GM19397 (cell line): ENCODE data around the gene BCAS3.
"Not testable (repeated sequence)": the region's sequence is repeated elsewhere in the genome, so short reads cannot be mapped to it uniquely, and the experiment has no call there.

Experiments used
- ATAC-seq: cut with Tn5 transposase; IDR thresholded peaks from one replicate; pipeline ENCODE4 v1.9.1; 2021; ENCODE audit warnings: mild to moderate bottlenecking, moderate library complexity; ENCODE audit not compliant: unreplicated experiment

BCAS3 gene

DNA sequence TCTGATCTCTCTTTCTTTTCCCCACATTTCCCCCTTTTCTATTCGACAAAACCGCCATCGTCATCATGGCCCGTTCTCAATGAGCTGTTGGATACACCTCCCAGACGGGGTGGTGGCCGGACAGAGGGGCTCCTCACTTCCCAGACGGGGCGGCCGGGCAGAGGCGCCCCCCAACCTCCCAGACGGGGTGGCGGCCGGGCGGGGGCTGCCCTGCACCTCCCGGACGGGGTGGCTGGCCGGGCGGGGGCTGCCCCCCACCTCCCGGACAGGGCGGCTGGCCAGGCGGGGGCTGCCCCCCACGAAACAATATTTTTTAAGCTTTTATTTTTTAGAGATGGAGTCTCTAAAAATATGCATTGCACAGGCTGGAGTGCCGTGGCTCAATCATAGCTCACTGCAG, 299.2 kb downstream of the BCAS3 start:
- not testable (repeated sequence) for ATAC-seq

DNA sequence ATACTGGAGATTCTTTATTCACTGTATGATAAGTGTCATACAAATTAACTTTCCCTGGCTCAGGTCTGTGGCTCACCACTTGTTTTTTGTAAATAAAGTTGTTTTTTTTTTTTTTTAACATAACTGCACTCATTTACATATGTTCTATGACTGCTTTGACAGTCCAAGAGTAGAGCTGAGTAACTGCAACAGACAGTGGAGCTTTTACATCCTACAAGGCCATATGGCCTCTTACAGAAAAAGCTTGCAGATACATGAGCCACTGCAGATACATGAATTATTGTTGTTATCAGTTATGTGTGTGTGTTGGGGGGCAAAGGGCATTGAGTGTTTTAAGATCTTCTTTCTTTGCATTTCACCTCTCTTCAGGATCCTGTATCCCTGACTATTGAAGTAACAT, 311.7 kb downstream of the BCAS3 start:
- ATAC-seq = no peak

DNA sequence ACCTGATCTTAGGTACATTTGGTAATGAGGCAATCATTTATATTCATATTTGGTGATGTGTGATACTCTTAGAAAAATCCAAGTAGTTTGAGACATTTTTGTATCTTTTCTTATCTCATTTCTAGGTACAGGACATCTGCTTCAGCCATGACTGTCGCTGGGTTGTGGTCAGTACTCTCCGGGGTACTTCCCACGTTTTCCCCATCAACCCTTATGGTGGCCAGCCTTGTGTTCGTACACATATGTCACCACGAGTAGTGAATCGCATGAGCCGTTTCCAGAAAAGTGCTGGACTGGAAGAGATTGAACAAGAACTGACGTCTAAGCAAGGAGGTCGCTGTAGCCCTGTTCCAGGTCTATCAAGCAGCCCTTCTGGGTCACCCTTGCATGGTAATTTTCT, 312.2 kb downstream of the BCAS3 start:
- no peak for ATAC-seq

DNA sequence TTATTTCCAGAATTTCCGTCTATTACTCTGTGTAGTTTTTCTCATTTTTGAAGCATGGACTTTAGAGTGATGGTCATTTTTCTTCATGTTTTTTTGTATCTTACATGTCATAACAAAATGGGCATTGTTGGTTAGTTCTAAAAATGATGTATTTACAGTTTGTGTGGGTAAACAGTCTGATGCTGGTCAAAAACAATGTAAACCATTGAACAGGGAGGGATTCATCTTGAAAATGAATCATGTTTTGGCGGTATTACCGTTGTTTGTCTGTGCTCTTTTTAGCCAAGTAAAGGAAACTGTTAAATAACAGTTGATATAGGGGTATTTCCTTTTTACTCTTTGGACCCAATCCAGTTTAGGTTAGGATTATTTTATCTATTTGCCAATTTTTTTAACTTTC, 315.8 kb downstream of the BCAS3 start:
- no peak for ATAC-seq

DNA sequence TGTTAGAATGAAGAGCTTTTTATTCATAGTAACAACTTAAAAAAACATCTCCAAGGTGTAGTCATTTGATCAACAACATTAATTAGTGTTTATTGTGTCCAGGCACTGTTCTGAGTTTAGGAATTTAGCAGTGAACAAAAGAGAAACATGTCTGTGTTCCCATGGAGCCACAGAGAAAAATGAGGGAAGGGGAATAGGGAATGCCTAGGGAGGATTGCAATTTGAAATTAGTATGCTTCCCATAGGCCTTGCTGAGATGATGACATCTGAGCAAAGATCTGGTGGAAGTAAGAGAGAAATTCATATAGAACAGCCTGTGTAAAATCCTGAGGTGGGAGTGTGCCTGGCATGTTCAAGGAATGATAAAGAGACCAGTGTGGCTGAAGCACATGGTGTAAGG, 318.0 kb downstream of the BCAS3 start:
- ATAC-seq = no peak

DNA sequence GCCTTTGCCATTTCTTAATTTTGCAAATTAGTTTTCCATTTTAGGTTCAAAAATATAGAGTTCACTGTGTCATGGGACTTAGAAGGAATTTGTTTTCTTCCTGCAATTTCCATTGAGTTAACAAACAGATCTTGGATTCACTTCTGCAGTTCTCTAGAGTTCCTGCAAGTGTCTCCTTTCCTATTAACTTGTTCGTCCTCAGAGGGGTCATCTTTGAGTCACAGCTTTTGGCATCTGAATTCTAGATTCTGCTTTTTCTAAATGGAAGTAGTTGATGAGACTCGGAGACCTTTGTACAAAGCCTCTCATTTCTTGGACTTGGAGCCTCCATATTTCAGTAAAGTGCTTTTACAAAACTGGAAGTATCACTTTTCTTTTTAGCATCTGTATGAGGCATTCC, 323.3 kb downstream of the BCAS3 start:
- no peak for ATAC-seq

DNA sequence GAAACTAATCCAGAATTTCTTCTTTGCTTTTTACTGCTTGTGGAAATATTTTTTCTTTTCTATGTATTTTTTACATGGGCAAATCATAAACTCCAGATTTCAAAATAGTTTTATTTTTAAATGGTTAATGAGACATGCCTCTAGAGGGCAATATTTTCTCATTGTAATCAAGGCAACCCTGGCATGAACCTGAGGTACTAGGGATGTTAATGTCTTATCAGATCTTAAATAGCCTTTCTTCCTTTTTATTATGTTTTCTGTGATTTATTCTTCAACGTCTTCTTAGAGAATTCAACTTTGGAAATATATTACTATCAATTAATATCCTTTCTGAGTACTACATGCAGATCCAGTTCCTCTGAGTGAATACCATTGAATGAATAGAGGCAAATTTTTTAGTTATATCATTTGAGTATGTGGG, 324.7 kb downstream of the BCAS3 start:
- ATAC-seq = no peak

DNA sequence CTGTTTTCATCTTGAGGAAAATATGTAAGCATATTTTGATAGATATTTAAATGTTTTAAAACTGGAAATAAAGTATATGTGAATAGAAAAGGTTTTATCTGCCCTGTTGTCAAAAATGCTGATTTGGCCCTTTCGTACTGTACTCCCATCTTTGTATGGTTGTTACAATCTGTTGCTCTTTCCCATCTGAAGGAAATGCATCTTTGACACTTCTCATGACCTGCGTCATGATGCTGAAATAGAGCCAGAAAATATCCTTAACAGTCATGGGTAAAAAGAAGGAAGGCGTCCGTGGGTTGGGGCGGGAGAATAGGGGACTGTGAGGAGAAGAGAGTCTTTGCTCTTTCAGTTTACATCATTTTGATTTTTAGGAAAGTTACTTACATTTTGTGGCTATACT, 327.7 kb downstream of the BCAS3 start:
- ATAC-seq = no peak

DNA sequence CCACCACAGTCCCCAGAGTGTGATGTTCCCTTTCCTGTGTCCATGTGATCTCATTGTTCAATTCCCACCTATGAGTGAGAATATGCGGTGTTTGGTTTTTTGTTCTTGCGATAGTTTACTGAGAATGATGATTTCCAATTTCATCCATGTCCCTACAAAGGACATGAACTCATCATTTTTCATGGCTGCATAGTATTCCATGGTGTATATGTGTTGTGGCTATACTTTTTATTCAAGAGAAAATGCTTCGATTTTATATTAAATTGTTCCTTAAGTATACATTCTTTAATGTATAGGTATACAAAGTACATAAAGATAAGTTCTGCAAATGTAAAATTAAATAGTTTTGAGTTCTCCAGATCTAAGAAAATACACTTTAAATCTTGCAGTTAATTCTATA, 328.3 kb downstream of the BCAS3 start:
- ATAC-seq = not testable (repeated sequence)

DNA sequence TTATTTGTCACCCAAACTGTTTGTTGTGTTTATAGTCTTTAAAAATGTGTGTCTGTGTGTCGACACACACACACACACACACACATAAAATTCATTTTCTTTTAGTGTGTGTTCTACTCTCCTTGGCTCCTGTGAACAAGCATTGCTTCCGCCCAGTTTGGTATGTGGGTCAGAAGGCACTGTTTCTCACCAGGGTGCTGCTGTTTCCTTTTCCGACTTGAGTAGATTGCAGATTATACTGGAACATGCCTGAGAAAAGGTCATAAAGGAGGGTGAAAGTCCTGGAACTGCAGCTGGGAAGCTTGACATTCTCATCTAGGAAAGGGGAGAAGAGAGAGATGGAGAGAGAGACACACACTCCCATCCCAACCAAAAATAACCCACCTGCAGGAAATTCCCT, 330.3 kb downstream of the BCAS3 start:
- no peak for ATAC-seq

DNA sequence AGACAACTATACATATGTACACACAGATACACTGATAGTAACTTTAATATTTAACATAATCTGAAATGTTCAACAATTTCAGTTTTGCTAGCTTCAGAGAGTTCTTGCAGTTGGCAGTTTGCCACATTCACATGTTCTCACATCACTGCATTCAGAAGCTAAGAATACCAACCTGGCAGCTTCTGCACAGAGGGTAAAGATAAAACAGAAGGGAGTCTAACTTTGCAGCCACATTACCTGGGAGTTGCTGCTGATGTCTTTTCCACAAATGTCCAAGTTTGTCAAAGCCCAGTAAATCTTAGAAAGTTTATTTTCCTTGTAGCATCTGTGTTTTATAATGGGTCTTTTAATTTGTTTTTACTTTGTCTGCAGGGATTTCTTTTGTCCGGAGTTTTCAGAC, 332.0 kb downstream of the BCAS3 start:
- no peak for ATAC-seq

DNA sequence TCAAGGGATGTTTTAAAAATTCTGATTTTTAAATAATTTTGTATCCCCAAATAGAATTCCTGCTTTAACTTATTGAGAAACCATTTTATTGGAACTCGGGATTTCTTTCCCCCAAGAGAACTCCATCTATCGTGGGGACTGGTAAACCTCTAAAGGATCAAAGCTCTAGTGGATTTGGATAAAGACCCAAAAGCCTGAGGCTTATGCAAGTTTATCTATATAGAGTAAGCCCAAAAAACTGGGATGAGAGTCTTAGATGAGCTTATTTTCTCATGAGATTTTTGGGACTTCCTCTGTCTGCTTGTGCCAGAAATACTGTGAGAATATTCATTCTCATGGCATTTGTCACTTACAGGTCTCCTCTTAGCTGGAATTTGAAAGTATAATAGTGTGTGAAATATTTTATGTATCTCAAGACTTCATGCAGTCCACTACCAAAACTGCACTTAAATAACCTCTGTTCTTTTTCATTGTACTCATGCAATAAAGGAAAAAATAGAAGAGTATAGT, 333.1 kb downstream of the BCAS3 start:
- no peak for ATAC-seq

DNA sequence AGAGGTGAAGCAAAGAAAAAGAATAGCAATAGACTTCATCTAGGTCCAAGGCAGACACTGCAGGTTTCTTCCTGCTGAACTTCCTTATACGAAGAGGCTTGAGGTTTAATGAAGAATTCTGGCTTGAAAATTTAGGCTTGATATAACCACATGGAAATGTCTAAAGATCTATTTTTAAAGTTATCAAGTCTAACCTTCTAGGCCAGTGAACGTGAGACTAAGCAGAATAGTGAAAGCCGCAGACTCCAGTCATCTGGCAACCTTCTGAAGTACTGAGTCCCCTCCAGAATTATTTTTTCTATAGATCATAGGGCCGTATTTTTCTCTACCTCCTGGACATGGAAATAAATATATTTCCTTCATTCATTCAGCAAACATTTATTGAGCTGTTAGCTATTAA, 333.6 kb downstream of the BCAS3 start:
- no peak for ATAC-seq

DNA sequence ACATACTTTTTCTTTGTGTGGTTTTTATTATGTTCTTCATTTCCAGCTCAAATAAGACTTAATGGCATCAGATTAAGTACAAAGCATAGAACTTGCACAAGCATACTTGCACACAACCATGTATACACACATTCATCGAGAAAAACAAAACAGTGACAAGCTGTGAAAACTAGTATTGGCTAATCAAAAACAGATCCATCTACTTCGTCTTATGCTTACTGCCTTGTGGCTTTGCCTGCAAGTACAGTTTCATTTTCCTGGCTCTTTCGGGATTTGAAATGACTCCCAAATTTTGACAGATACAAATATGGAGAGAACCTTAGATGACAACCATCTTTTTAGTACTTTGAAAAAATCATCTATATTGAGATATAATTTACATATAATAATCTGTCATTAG, 338.3 kb downstream of the BCAS3 start:
- ATAC-seq = no peak

DNA sequence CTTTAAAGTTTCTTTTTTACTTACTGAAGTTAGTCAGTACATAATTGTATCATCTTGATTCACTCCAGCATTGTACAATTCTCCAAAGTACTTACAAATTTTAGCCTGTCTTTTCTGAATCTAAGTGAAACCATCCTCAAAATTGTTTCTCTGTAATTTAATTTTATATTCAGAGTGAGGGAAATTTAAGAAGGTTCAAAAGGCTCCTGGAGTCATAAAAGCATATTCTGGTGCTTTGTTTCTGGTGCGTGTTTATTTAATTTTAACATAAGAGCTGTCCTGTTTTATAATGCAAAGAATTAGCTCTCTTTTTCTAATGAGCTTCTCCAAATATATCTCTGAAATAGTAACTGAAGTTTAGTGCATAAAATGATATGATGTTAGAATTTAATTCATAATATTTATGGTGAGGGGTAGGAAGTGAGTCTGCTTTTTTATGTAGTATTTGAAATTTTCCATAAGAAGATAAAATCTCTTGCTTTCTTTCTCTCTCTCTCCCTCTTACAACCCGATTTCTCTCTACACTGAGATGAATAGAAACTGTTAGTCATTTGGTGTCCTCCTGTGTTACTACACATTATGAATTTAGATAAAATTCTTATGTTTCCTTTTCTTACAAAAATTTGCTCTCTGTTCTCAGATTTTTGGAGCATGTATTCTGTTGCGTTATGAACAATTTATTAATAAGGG, 339.8 kb downstream of the BCAS3 start:
- no peak for ATAC-seq

DNA sequence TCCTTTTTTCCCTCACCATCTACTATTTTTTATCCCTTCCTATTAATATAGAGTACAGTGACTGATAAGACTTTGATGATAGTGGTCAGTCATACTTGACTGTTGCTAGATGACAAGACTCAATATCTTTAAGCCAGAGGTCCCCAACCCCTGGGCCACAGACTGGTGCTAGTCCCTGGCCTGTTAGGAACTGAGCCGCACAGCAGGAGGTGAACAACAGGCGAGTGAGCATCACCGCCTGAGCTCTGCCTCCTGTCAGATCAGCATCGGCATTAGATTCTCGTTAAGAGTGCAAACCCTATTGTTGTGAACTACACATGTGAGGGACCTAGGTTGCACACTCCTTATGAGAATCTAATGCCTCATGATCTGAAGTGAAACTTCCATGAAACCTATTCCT, 341.3 kb downstream of the BCAS3 start:
- ATAC-seq = no peak

DNA sequence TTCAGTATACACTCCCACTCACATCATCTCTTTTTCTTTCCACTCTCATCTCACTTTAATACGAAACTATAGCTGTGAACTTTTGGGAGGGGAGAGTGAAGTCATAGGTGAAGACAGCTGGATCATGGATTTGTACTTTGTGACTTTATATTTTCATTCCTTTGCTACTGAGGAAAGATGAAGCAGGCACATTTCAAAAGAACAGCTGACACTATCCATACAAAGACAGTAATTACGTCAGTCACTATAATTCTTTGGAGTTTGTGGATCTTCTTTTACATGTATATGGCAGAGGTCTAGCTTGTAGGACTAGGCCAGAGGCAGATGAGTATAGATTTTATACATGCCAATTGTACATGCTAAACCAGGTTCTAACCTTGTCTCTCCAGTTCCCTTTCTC, 346.3 kb downstream of the BCAS3 start:
- ATAC-seq = no peak

DNA sequence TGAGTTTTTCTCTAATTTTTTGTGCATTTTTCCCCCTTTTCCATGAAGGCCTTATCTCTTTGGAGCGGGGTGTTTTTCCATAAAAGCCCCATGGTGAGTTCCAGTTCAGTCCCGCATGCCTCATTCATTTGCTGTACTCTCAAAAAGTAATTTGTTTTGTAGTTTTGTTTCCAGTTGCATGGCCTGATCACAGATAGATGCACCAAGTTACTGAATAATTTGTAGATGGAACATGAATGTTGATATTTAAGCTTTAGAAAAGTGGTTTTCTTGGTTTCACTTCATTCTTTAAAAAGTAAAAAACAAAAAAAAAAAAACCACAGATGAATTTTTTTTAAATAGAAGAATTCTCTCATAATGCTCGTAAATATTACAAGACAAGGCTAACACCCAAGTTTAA, 349.2 kb downstream of the BCAS3 start:
- no peak for ATAC-seq

DNA sequence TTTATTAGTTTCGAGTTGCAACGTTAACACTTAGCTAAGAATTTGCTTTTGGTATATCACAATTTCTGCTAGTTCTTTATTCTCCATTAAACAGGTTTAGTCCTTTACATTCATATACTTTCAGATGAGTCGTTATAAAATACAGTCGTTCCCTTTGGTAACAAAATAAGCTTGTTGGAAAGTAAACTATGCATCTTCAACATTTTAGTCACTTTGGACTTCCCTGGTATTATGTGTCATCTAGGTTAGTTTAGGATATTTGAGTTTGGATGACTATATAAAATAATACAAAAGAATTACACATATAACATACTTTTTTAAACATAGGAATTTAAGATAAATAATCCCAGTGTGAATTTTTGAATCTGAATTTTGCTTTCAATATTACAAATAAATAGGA, 351.5 kb downstream of the BCAS3 start:
- ATAC-seq = no peak

DNA sequence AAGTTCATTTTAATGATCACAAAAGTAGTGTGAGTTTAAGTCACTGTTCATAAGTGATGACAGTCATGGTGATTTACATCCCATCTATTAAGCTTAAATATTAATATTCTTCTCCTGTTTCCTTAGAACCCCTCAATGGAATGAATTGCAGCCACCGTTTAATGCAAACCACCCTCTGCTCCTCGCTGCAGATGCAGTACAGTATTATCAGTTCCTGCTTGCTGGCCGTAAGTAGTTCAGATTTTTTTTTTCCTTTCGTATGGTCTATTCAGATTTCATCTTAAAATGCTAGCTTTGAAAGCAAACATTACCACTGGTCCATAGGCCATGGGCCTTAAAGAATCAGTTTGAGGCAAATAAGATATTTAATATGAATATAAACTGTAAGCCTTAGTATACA, 363.0 kb downstream of the BCAS3 start:
- no peak for ATAC-seq

DNA sequence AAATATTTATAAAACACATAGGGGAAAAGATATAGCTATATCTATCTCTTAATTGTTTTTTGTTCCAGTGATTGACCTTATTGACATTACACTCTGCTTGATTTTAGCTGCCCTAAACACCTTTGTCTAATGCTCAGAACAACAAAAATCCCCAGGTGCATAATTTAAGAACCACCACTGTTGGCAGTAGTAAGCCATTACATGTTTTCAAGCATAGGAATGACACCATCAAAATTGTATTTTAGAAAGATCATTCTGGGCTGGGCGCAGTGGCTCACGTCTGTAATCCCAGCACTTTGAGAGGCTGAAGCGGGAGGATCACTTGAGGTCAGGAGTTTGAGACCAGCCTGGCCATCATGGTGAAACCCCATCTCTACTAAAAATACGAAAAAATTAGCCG, 364.7 kb downstream of the BCAS3 start:
- ATAC-seq = not testable (repeated sequence)

DNA sequence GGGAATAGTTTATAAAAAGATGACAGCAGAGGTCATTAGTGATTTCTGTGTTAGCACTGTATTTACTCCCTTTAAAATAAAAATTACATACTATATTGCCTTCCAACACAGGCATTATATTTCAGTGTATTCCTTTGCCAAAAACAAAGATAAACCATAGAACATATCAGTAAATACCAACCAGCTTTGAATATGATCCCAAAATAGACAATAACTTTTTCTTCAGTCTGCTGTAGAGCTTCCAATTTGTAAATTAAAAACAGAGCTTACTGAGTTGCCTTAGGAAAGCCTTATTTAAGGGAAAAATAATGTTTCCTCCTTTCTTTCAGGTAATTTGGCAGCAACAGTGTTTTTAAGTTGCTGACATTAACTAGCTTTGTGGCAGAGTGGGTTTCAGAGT, 369.9 kb downstream of the BCAS3 start:
- no peak for ATAC-seq

DNA sequence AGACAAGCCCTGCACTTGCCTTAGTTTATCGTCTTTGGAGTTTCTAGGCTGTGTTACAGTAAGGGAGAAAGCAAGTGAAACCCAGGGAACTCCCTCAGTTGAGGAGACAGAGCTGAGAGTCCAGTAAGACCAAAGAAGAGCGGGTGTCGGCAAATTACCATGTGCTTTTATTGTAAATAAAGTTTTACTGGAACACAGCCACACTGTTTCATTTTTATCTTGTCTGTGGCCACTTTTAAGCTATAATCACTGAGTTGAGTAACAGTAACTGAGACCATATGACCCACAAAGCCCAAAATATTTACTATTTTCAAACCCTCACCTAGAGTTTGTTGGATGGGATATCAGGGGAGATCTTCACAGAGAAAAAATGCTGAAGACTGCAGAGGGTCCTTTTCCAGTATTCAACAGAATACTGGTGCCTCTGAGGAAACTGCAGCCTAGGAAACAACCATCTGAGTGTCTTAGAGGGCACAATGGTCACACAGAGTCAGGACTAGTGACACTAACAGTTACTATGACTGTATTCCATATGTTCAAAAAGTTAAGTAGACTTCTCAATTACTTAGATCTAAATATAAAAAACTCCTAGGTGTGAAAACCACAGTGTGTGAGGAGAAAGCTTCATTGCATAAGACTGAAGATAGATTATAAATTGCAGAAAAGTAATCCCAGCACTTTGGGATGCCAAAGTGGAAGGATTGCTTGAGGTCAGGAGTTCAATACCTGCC, 370.9 kb downstream of the BCAS3 start:
- no peak for ATAC-seq
